AG10803 (cell line): Measurements from ENCODE around the gene PTGES2.

ENCODE experiments used
- DNase-seq: peaks from one replicate; pipeline ENCODE4 v3.0.0; 2010; ENCODE audit warnings: low read depth
- H3K4me3 ChIP-seq: 2 replicates; pipeline ENCODE4 v1.5.1; 2011; ENCODE audit warnings: mild to moderate bottlenecking, low read length, control low read depth
- TF ChIP-seq, protein P1 (sequence below): conservative IDR thresholded peaks from 2 replicates; pipeline ENCODE4 v1.5.1; 2011; ENCODE audit warnings: mild to moderate bottlenecking, low read length, control low read depth, inconsistent platforms

The PTGES2 gene

DNA sequence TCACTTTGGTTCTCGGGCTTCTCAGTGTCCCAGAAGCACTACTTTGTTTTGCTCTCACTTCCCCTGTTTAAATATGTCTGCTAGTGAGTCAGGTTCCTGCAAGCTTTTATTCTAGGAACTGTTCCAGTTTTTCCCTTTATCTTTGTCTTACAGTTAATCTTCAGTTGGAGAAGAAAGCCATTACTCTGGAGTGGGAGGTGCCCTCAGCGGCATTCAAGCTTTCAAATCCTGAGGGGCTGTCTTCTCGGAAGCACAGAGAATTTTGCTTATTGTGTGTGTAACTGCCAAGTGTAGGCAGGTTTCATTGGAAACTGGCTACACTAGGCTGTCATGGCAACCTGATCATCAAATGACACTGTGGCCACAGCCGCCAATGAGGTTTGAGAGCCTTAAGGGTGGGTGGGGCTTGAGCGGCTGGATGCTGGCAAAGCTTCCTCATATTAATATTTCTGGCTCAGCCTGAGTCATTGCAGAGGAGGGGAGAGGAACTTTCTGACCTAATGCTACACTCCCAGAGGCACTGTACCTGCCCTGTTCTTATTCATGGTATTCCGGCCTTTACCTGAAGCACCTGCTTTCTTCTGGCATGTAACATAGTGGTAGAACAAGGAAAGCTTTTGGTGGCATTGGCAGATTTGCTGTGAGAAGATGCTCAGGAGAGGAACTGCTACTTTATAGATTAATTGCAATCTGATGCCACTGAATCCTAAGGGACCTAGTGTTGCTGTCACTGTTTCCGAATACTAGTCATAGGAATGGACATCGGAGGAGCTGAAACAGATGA lies 33.2 kb downstream of the PTGES2 start:
- TF ChIP-seq, protein P1, sequence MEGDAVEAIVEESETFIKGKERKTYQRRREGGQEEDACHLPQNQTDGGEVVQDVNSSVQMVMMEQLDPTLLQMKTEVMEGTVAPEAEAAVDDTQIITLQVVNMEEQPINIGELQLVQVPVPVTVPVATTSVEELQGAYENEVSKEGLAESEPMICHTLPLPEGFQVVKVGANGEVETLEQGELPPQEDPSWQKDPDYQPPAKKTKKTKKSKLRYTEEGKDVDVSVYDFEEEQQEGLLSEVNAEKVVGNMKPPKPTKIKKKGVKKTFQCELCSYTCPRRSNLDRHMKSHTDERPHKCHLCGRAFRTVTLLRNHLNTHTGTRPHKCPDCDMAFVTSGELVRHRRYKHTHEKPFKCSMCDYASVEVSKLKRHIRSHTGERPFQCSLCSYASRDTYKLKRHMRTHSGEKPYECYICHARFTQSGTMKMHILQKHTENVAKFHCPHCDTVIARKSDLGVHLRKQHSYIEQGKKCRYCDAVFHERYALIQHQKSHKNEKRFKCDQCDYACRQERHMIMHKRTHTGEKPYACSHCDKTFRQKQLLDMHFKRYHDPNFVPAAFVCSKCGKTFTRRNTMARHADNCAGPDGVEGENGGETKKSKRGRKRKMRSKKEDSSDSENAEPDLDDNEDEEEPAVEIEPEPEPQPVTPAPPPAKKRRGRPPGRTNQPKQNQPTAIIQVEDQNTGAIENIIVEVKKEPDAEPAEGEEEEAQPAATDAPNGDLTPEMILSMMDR = no peak
- peak overlapping the region; percentile 44 for H3K4me3 ChIP-seq
- peak; percentile 97 for DNase-seq

DNA sequence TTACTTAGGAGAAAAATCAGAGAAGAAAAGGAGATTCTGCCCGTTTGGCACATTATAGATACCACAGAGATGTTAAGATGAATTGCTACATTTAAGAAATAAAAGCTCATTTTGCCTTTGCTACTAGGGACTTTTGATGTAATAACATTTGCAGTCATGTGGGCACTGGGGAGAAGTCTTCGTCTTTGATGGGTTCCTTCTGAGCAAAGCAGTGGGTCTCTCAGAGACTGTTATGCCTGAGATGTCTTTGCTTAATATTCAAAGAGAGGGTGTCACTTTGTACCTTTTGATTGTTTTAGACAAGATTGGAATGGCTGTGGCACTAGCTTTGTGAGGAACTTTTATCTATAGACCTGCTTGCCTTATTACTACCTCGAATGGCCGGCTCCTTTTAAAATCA lies 34.5 kb downstream of the PTGES2 start:
- TF ChIP-seq, protein P1 = no peak
- H3K4me3 ChIP-seq = no peak overlapping the region
- DNase-seq = no peak

DNA sequence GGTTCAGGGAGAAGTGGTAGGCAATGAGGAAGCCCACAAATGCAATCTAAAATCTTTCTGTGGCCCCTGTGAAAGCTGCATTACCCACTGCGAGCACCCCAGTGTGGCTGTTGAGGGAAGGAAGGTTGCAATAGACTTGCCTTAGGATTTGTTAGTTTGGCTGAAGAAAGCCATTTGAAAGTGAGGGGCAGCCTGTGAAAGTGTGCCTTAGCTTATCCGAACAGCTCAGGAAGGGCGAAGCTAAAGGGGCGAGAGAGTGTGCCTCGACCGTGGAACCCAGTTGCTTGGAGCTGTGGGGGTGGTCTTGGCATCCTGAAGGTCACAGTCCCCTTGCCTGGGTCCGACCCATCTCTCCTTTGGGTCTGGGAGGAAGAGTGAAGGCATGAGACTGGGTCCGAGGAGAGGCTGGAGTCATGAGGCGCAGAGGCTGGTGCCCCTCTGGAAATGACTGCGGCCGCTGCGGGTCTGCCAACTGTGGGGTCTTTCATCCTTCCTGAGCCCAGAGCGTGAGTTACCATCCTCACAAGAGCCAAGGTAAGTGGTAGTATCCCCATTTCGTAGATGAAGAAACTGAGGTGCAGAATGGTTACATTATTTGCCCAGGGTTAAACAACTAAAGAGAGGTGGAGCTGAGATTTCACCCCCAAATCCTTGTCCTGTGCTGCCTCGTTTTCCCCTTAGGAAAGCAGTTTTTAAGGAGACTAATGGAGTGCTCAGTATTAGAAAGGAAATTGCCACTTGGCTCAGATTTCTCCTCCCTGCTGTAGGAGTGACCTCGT lies 35.1 kb downstream of the PTGES2 start:
- TF ChIP-seq, protein P1 = no peak
- no peak for DNase-seq
- peak overlapping the region; percentile 60 for H3K4me3 ChIP-seq

DNA sequence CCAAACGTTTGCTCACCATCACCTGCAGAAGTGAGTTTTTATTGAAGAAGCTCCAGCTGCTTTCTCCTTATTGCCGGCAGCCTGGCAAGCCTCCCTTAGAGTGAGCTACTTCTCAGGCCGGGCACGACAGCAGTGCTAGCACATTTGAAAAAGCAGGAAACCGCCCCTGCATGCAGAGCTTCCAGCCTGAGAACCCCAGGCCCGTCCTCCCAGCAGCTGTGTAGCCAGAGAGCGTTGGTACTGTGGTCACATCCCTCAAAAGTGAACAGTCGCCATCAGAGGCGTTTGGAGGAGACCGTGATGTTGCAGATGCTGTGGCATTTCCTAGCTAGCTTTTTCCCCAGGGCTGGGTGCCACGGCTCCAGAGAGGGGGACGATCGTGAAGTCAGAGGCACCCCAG lies 36.0 kb downstream of the PTGES2 start:
- H3K4me3 ChIP-seq = peak overlapping the region; percentile 60
- no peak for DNase-seq
- TF ChIP-seq, protein P1 = no peak

DNA sequence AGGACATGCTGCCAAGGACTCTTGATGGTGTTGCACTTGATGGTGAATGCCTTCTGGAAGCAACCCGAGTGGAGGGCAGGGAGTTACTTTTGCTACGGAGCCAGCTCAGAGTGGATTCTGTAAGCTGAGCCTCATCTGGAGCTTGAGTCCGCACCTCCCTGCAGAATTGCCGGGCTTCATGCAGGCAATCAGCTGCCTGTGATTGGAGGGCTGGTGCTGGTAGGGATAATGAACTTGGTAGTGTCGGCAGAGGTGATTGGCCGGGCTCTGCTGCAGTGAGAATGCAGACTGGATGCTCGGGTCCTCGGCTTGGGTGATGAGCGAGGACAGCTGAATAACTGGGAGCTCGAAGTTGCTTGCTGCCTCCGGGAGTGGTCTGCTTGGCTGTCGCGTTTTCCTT lies 36.4 kb downstream of the PTGES2 start:
- H3K4me3 ChIP-seq = peak overlapping the region; percentile 60
- DNase-seq = peak; percentile 94
- TF ChIP-seq, protein P1 = no peak

DNA sequence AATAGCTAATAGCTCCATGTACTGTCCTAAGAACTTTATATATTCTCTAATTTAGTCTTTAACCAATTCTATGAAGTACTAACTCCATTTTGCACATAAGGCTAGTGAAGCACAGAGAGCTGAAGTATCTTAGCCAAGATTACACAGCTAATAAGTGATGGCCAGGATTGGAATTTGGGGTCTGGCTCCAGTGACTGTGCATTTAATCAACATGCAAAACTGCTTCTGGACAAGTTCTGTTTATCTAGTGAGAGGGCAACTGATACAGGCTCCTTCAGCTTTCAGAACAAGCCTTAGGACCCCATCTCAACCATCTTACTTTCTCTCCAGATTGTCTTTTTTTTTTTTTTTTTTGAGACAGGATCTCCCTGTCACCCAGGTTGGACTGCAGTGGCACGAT lies 38.2 kb downstream of the PTGES2 start:
- DNase-seq = no peak
- TF ChIP-seq, protein P1 = no peak

More for the DNA sequence above, 38.2 kb downstream of the PTGES2 start:
- H3K4me3 ChIP-seq = no peak overlapping the region
